Activated gamma-delta T cell treated with anti-CD3 and anti-CD28 coated beads, Interleukin-2, amount 50 U/mL, for 16 hours (primary cell): ENCODE results near the gene FDXACB1.

Experiments
- DNase-seq: peaks from one replicate; pipeline ENCODE4 v3.0.0-alpha.2; 2020; ENCODE audit warnings: low read depth

The FDXACB1 gene

DNA sequence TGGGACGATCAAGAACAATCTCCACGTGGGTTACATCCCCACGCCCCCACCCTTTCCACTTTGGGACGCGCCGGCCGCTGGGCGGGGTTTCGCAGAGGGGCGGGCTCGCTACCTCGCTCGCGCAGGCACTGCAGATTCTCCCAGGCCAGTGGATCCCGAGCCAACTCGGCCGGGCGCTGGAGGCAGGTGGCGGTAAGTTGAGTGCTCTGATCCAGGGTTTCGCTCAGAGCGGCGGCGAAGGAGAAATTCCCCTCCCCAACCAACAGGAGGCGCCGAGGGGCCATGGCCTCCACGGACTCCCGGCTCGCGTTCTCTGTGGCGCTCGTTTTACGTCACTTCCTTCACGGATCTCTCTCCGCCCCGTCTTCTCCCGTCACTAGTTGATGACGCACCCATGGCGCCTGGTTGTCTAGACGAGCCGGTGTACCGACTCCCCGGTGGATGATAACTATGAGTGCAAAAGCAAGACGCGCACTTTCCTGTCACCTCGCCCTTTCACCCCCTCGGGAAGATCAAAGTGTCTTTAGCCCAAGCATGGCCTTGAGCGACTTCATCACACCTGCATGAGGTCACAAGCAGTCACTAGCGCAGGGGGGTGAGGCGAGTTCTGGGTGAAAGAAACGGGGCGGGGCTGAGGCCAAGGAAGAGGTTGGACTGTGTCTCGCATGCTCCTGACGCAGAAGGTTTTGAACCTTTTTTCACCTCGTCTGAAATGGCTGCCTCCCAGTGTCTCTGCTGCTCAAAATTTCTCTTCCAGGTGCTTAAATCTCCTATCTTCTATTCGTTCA is at the start of gene FDXACB1, which contains the start of gene CFAP68:
Gene FDXACB1, minus strand, starts transcription at position 317 of the 788 bp plus-strand sequence. Its CDS starts 33 bp downstream, at position 284.
Gene CFAP68, plus strand, starts transcription at position 693 of the 788 bp plus-strand sequence. Its CDS starts 20 bp downstream, at position 713.
- DNase-seq = peak; percentile 89

- peak; percentile 92 for DNase-seq
Observed at GRCh38 chr11:111926505-111927391, 47.8 kb upstream of the FDXACB1 start.

DNA sequence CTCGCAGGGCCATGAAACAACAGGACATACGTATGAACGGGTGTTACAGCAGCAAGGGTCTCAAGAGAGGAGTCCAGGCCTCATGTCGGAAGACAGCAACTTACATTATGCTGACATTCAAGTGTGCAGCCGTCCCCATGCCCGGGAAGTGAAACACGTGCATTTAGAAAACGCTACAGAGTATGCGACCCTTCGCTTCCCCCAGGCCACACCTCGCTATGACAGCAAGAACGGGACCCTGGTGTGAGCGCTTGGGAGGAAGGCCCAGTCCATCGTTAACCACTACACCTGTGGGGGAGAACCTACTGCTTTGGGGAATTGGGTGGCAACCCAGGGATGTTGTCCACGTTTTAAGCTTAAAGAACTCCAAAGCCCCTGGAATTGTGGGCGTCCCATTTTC is 47.0 kb upstream of the FDXACB1 start:
- no peak for DNase-seq

DNA sequence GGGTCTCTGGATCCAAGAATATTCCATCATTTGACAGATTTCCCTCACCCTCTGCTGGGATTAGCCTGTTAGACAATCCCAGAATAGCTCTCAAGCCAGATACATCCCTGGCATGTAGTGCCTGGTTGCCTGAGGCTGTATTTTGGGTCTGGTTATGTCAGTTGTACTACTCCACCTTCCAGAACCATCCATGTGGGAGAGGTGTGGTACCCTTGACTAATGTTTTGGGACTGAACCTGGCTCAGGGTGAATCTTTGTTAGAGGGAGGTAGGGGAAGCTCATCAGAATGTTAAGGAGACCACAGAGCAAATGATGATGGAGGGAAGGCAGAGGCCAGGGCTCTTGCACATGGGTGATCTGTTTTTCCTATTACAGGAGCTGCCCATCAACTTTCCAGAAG is 45.0 kb upstream of the FDXACB1 start:
- DNase-seq = no peak

GRCh38 chr11:111923351-111923788 is 44.4 kb upstream of the FDXACB1 start:
- DNase-seq = no peak

DNA sequence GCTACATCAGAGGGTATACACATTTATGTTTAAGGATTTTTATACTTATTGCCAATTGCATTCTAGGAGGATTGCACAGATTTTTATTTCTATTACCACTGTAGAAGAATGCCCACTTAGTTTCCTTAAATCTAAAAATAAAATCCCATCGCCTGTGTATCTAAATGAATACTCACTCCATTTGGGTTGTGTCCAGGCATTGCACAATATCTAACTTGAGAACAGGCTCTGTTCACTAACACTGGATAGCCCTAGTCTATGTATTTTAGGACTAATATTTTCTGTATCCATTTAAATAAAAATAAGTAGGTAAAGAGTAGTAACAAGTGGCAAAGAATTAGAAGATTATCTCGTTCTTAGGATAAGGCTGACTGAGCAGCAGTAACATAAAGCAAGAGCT is 43.8 kb upstream of the FDXACB1 start:
- DNase-seq = no peak

DNA sequence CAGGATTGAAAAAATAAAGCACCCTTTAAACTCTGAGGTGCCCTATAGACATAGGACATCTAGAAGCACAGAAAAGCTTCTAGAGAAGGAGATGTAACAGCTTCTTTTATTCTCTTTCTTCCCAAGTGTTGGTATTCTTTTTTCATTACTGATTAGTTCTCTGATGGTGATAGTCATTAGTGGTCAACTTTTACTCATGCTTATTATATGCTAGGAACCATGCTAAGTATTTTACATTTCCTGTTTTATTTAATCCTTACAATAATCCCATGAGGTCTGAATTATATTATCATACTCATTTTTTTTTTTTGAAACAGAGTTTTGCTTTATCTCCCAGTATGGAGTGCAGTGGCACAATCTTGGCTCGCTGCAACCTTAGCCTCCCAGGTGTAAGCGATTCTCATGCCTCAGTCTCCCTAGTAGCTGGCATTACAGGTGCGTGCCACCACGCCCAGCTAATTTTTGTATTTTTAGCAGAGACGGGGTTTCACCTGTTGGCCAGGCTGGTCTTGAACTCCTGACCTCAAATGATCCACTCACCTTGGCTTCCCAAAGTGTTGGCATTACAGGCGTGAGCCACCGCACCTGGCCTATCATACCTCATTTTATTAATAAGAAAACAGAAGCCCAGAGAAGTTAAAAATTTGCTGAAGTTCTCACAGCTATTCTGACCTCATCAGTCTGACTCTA is 42.7 kb upstream of the FDXACB1 start:
- no peak for DNase-seq

DNA sequence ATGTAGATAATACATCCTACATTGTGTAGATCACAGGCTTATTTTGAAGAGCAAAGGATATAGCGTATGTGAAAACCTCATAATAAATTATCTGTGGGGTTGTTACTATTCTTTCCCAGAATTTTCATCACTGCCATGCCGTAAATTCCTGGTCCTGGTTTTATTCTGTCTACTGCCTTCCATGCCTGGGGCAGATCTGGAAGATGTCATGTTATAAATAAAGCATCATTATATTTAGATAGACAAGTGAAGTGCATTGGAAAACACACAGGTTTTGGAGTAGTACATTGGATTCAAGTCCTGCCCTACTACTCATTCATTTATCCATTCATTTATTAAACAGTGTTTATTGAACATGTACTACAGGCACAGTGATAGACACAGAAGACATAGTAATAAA is 41.9 kb upstream of the FDXACB1 start:
- no peak for DNase-seq

GRCh38 chr11:111918390-111919256 is 39.7 kb upstream of the FDXACB1 start, which contains the start of gene C11orf52:
TSS of gene C11orf52 (plus strand) at chr11:111918913. CDS start at chr11:111918973, 60 bp downstream.
- no peak for DNase-seq

- DNase-seq = no peak
Observed at GRCh38 chr11:111917788-111918187, 38.8 kb upstream of the FDXACB1 start.

DNA sequence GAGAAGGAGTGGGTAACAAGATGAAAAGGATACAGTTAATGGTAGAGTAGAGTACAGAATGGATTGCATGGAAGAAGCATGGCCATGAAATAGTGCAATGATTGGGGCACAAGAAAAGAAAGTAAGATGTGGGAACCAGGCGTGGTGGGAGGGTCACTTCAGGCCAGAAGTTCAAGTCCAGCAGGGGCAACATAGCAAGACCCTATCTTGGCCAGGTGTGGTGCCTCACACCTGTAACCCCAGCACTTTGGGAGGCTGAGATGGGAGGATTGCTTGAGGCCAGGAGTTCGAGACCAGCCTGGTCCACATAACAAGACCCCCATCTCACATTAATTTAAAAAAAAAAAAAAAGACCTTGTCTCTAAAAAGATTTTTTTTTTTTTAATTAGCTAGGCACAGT is 38.3 kb upstream of the FDXACB1 start:
- DNase-seq = no peak

GRCh38 chr11:111916768-111917167 is 37.8 kb upstream of the FDXACB1 start:
- no peak for DNase-seq

GRCh38 chr11:111913997-111914396 is 35.0 kb upstream of the FDXACB1 start:
- DNase-seq = no peak

DNA sequence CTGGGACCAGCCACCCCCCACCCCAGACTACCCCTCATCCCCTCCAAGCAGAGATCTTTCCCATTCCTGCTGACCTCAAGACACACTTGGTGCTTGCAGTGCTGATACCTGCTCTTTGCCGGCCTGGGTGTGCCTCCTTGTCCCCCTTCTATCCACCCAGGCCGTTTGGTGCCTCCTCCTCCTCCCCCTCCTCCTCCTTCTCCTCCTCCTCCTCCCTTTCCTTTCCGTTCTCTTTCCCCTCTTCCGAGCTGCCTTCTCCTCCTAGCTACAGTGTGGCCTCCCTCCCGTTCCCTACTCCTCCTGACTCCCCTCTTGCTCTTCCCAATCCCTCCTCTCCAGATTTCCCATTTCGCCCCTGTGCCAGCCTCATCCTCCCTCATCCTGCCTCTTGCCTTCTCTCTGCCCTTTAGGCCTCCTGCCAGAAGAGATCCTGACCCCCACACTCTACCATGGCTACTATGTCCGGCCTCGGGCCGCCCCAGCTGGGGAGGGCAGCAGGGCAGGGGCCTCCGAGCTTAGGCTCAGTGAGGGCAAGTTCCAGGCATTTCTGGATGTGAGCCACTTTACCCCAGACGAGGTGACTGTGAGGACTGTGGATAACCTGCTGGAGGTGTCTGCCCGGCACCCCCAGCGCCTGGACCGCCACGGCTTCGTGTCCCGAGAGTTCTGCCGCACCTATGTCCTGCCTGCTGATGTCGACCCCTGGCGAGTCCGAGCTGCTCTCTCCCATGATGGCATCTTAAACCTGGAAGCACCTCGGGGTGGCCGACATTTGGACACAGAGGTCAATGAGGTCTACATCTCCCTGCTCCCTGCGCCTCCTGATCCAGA is 34.3 kb upstream of the FDXACB1 start:
- no peak for DNase-seq

DNA sequence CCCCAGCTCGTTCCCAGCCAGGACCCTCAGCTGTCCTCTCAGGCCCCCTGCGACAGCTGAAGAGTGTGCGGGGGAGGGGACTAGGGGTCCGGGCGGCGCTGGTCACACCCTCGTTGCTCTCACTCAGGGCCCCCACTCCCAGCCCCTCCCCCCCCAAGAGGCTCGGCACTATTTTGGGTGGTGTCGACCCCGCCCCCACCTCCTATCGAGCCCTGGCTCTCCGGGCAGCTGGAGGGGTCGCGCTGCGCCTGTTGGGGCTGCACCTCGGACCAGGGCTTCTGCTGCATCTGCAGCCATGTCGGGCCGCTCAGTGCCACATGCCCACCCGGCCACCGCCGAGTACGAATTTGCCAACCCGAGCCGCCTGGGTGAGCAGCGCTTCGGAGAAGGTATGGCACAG is 33.6 kb upstream of the FDXACB1 start, which contains the start of gene HSPB2:
Gene HSPB2, plus strand, starts transcription at position 200 of the 400 bp plus-strand sequence. Its CDS starts 96 bp downstream, at position 296.
- no peak for DNase-seq

DNA sequence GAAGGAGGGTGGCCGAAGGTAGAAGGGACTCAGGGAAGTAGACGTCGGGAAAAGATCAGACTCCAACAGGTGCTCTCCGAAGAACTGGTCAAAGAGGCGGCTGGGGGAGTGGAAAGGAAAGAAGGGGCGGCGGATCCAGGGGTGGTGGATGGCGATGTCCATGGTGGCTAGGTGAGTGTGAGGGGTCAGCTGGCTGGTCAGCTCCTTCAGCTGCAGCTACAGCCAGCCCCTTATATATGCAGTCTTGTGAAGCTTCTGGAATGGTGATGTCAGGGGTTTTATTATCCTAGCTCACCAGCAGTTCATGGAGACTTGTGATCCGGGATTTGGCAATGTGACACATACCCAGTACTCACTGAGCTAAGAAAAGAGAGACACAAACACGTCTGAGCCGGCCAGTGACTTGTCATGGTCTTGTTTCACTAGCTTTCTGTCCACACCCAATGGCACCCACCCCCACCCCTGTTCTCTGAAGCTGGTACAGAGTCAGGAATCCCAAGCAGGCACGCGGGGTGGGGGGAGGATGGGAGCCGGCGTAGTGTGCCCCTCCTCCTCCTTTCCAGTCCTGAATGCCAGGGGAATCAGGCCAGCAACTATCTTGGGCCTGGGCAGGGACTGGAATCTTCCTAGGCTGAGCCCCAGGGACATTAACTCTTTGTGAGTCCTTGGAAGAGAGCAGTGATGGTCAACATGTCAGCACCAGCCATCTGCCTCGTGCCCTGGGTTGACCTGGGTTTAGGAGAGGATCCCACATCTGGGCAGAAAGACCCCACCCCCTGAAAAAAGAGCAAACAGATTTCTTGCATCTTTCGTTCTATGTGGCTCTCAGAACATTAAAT is 32.8 kb upstream of the FDXACB1 start, which contains the start of gene CRYAB:
Gene CRYAB, minus strand, starts transcription at position 208 of the 839 bp plus-strand sequence. Its CDS starts 46 bp downstream, at position 162.
- no peak for DNase-seq

DNA sequence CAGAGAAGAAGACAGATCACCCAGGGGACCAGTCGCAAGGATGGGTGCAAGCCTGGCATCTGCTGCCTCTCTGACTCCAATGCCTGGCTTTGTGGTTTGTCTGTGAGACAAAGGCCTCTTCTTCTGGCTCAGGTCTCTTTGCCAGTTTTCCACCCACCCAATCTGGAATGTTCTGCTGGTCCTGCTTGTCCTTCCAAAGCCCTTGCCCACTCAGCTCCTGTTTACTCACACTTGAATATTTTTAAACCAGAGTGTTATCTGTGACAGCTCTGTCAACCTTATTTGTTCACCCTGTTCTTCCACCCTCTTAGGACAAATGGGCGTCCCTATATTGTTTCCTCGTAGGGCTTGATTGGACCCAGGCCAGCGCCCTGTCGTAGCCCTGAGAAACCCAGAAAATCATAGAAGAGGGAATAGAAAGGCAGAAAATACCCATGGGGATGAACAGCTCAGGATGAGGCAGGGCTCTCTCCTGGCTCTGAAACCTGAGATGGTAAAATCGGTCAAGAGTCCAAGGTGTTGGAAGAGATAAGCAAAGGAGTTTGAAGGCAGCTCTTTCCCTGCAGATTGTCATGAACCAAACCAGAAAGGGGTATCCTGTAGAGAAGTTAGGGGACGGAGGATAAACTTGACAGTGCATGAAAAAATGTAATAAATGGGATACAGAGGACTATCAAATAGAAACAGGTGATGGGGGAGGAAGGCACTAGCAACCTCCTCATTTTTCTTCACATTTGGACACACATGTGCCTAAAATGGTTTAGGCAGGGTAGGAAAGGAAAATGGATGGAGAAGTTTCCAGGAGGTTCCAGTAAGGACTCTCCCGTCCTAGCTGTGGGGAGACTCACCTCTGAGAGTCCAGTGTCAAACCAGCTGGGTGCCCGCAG is 32.0 kb upstream of the FDXACB1 start:
- no peak for DNase-seq

- DNase-seq = no peak
Observed at GRCh38 chr11:111909378-111909777, 30.4 kb upstream of the FDXACB1 start.
